Measurements from ENCODE around the gene NUDT8.
"Not testable (repeated sequence)": the region's sequence is repeated elsewhere in the genome, so short reads cannot be mapped to it uniquely, and the experiment has no call there.

Gene NUDT8

GRCh38 chr11:67630943-67631331, 1.2 kb upstream of the NUDT8 start:
- no peak for TF ChIP-seq CTCF (IDR thresholded peaks at IDR 0.05; ENCODE audit: low read depth, low read length)
- peak overlapping the region; percentile 70 to 71 for H3K4me3 ChIP-seq (replicated peaks in 1 of 2; ENCODE audit: low read depth in 2 of 2, low read length in 2 of 2)

GRCh38 chr11:67630228-67630942, 648 bp upstream of the NUDT8 start:
- peak; percentile 72 for TF ChIP-seq CTCF (IDR thresholded peaks at IDR 0.05; ENCODE audit: low read depth, low read length)
- DNase-seq (ENCODE audit: low read depth in 2 of 2) = peak; percentile 97 to 99
- H3K4me3 ChIP-seq (replicated peaks in 1 of 2; ENCODE audit: low read depth in 2 of 2, low read length in 2 of 2) = peak overlapping the region; percentile 70 to 71

More at GRCh38 chr11:67630943-67631331, 1.2 kb upstream of the NUDT8 start:
- no peak for DNase-seq (ENCODE audit: low read depth in 2 of 2)

GRCh38 chr11:67628710-67629385, 889 bp downstream of the NUDT8 start:
- no peak for TF ChIP-seq CTCF (IDR thresholded peaks at IDR 0.05; ENCODE audit: low read depth, low read length)
- H3K4me3 ChIP-seq (replicated peaks in 1 of 2; ENCODE audit: low read depth in 2 of 2, low read length in 2 of 2) = peak overlapping the region in 1 of 2 donors; percentile 58
- DNase-seq (ENCODE audit: low read depth in 2 of 2) = no peak

- DNase-seq (ENCODE audit: low read depth in 2 of 2) = no peak
- H3K4me3 ChIP-seq (replicated peaks in 1 of 2; ENCODE audit: low read depth in 2 of 2, low read length in 2 of 2) = no peak overlapping the region
- no peak for TF ChIP-seq CTCF (IDR thresholded peaks at IDR 0.05; ENCODE audit: low read depth, low read length)
Observed at GRCh38 chr11:67627812-67628624, 1.7 kb downstream of the NUDT8 start.

- no peak overlapping the region for H3K4me3 ChIP-seq (replicated peaks in 1 of 2; ENCODE audit: low read depth in 2 of 2, low read length in 2 of 2)
- no peak for TF ChIP-seq CTCF (IDR thresholded peaks at IDR 0.05; ENCODE audit: low read depth, low read length)
- DNase-seq (ENCODE audit: low read depth in 2 of 2) = no peak
Observed at GRCh38 chr11:67627441-67627811, 2.3 kb downstream of the NUDT8 start.

GRCh38 chr11:67626970-67627369, 2.8 kb downstream of the NUDT8 start:
- no peak for DNase-seq (ENCODE audit: low read depth in 2 of 2)
- no peak for TF ChIP-seq CTCF (IDR thresholded peaks at IDR 0.05; ENCODE audit: low read depth, low read length)
- H3K4me3 ChIP-seq (replicated peaks in 1 of 2; ENCODE audit: low read depth in 2 of 2, low read length in 2 of 2) = no peak overlapping the region

GRCh38 chr11:67626131-67626833, 3.5 kb downstream of the NUDT8 start:
- not testable (repeated sequence) for DNase-seq (ENCODE audit: low read depth in 2 of 2)

GRCh38 chr11:67623795-67624194, 5.9 kb downstream of the NUDT8 start:
- DNase-seq (ENCODE audit: low read depth in 2 of 2); H3K4me3 ChIP-seq (replicated peaks in 1 of 2; ENCODE audit: low read depth in 2 of 2, low read length in 2 of 2): not testable (repeated sequence)

More at GRCh38 chr11:67626131-67626833, 3.5 kb downstream of the NUDT8 start:
- not testable (repeated sequence) for H3K4me3 ChIP-seq (replicated peaks in 1 of 2; ENCODE audit: low read depth in 2 of 2, low read length in 2 of 2)

GRCh38 chr11:67622905-67623304, 6.8 kb downstream of the NUDT8 start:
- not testable (repeated sequence) for DNase-seq (ENCODE audit: low read depth in 2 of 2); H3K4me3 ChIP-seq (replicated peaks in 1 of 2; ENCODE audit: low read depth in 2 of 2, low read length in 2 of 2)

- H3K4me3 ChIP-seq (replicated peaks in 1 of 2; ENCODE audit: low read depth in 2 of 2, low read length in 2 of 2) = not testable (repeated sequence)
Observed at GRCh38 chr11:67621928-67622327, 7.8 kb downstream of the NUDT8 start.

More at GRCh38 chr11:67621928-67622327, 7.8 kb downstream of the NUDT8 start:
- DNase-seq (ENCODE audit: low read depth in 2 of 2) = not testable (repeated sequence)
